ENCODE data around the gene ELMOD3.
"Not testable (repeated sequence)": the region's sequence is repeated elsewhere in the genome, so short reads cannot be mapped to it uniquely, and the experiment has no call there.

ELMOD3 gene

DNA sequence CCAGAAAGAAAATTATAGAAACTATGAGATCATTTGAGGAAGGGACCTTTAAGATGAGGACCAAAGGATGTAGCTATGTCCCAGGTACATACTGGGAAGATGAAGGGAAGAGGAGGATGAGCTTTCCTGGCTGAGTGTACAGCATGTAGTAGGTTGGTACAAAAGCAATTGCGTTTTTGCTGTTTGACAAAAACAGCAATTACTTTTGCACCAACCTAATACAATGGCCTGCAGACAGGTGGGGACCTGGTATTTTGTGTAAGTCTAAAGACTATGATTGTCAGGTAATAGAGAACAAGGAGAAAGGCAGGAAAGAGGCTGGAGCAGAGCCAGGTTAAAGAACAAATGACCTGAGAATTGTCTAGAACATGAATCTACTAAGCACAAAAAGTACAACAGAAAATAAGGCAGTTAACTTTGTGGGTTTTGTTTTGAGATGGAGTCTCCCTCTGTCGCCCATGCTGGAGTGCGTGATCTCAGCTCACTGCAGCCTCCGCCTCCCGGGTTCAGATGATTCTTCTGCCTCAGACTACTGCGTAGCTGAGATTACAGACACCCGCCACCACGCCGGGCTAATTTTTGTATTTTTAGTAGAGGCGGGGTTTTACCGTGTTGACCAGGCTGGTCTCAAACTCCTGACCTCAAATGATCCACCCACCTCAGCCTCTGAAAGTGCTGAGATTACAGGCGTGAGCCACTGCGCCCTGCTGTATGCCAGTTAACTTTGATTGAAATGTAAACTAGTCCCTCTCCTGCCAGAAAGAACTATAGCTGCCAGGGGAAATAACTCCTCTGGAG, 23.5 kb upstream of the ELMOD3 start:
- Histone ChIP-seq H2AFZ (ENCODE audit: low read depth, low read length) (no peak overlapping the region), H4K8ac (ENCODE audit: low read length) (no peak overlapping the region), H2AK5ac (ENCODE audit: low read length, severe bottlenecking) (no peak overlapping the region), H3K27me3 (ENCODE audit: control insufficient read depth in 1 of 2, insufficient read depth in 1 of 2, low read length in 2 of 2) (no peaks in the 10 kb centered on the region), H3K4me3 (ENCODE audit: insufficient read depth in 1 of 2, low read depth in 1 of 2, low read length in 2 of 2) (no peak overlapping the region), H3K18ac (ENCODE audit: low read depth in 1 of 2, low read length in 2 of 2) (no peak overlapping the region), H2BK5ac (ENCODE audit: low read depth, low read length, poor library complexity, severe bottlenecking) (no peak overlapping the region), H3K4ac (ENCODE audit: low read depth in 1 of 2, low read length in 2 of 2) (no peak overlapping the region), H3K9me3 (ENCODE audit: control insufficient read depth, low read length) (no peaks in the 10 kb centered on the region), H3K23ac (ENCODE audit: low read length in 2 of 2) (no peak overlapping the region), H3K36me3 (ENCODE audit: control insufficient read depth in 1 of 2, insufficient read depth in 2 of 2, low read depth in 1 of 2, low read length in 2 of 2) (peaks cover 7 to 8% of the 10 kb centered on the region in 2 experiments), H2BK12ac (ENCODE audit: low read length in 2 of 2) (no peak overlapping the region), H3K27ac (ENCODE audit: low read length, poor library complexity, severe bottlenecking) (no peak overlapping the region), H3K9ac (ENCODE audit: low read length) (no peak overlapping the region), H3K14ac (ENCODE audit: low read length in 2 of 2) (no peak overlapping the region), H2BK15ac (ENCODE audit: low read depth, poor library complexity, severe bottlenecking) (no peak overlapping the region), H4K91ac (ENCODE audit: low read length) (no peak overlapping the region), H2BK120ac (ENCODE audit: low read depth, low read length) (no peak overlapping the region), H3K4me1 (ENCODE audit: control insufficient read depth, insufficient read depth, low read depth, low read length) (peaks cover 11% of the 10 kb centered on the region), H3K79me1 (replicated peaks; ENCODE audit: low read length, poor library complexity, severe bottlenecking) (no peaks in the 10 kb centered on the region), H3K4me2 (ENCODE audit: low read length, poor library complexity, severe bottlenecking) (no peak overlapping the region)
- WGBS, result 91% methylated on average over 10 of the region's 13 CpGs
- no peak for DNase-seq

DNA sequence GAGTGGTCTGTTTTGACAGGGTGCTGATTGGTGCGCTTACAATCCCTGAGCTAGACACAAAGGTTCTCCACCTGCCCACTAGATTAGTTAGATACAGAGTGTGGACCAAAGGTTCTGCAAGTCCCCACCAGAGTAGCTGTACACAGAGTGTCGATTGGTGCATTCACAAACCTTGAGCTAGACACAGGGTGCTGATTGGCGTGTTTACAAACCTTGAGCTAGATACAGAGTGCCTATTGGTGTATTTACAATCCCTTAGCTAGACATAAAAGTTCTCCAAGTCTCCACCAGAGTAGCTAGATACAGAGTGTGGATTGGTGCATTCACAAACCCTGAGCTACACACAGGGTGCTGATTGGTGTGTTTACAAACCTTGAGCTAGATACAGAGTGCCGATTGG, 20.7 kb upstream of the ELMOD3 start:
- H3K27me3 ChIP-seq (ENCODE audit: control insufficient read depth in 1 of 2, insufficient read depth in 1 of 2, low read length in 2 of 2); H3K9me3 ChIP-seq (ENCODE audit: control insufficient read depth, low read length); H3K4me2 ChIP-seq (ENCODE audit: low read length, poor library complexity, severe bottlenecking); H3K18ac ChIP-seq (ENCODE audit: low read depth in 1 of 2, low read length in 2 of 2); DNase-seq; H2BK12ac ChIP-seq (ENCODE audit: low read length in 2 of 2); H3K9ac ChIP-seq (ENCODE audit: low read length); H3K36me3 ChIP-seq (ENCODE audit: control insufficient read depth in 1 of 2, insufficient read depth in 2 of 2, low read depth in 1 of 2, low read length in 2 of 2); H3K4me1 ChIP-seq (ENCODE audit: control insufficient read depth, insufficient read depth, low read depth, low read length); H2BK15ac ChIP-seq (ENCODE audit: low read depth, poor library complexity, severe bottlenecking); H2AFZ ChIP-seq (ENCODE audit: low read depth, low read length); H4K91ac ChIP-seq (ENCODE audit: low read length); H3K4me3 ChIP-seq (ENCODE audit: insufficient read depth in 1 of 2, low read depth in 1 of 2, low read length in 2 of 2); H2BK120ac ChIP-seq (ENCODE audit: low read depth, low read length); H3K79me1 ChIP-seq (replicated peaks; ENCODE audit: low read length, poor library complexity, severe bottlenecking); H4K8ac ChIP-seq (ENCODE audit: low read length); H3K4ac ChIP-seq (ENCODE audit: low read depth in 1 of 2, low read length in 2 of 2); H3K27ac ChIP-seq (ENCODE audit: low read length, poor library complexity, severe bottlenecking); H3K14ac ChIP-seq (ENCODE audit: low read length in 2 of 2); H3K23ac ChIP-seq (ENCODE audit: low read length in 2 of 2); H2BK5ac ChIP-seq (ENCODE audit: low read depth, low read length, poor library complexity, severe bottlenecking); H2AK5ac ChIP-seq (ENCODE audit: low read length, severe bottlenecking): not testable (repeated sequence)
- 83% methylated on average over 2 of the region's 4 CpGs for WGBS

DNA sequence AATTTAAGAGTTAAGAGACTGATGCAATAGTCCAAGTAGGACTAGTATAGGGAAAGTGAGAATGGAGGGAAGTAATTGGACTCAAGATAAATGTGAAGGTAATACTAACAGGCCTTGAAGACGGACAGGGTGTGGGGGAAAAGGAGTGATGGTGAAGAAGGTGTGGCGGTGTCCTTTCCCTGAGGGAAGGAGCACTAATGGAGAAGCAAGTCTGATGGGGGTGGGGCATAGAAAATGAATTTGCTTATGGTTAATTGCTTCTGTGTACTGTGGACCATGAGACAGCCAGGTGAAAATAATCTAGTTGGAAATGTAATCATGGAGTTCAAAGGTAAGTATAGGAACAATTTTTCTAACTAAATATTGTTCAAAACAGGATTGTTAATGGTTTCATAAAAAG, 19.6 kb upstream of the ELMOD3 start:
- H3K4me2 ChIP-seq (ENCODE audit: low read length, poor library complexity, severe bottlenecking), result no peak overlapping the region
- H4K8ac ChIP-seq (ENCODE audit: low read length), result no peak overlapping the region
- no peak overlapping the region for H3K4me3 ChIP-seq (ENCODE audit: insufficient read depth in 1 of 2, low read depth in 1 of 2, low read length in 2 of 2)
- 48% methylated on average over 2 of the region's 2 CpGs for WGBS
- H3K79me1 ChIP-seq (replicated peaks; ENCODE audit: low read length, poor library complexity, severe bottlenecking), result no peaks in the 10 kb centered on the region
- no peak overlapping the region for H2BK12ac ChIP-seq (ENCODE audit: low read length in 2 of 2)
- no peak overlapping the region for H3K4ac ChIP-seq (ENCODE audit: low read depth in 1 of 2, low read length in 2 of 2)
- H2AFZ ChIP-seq (ENCODE audit: low read depth, low read length), result no peak overlapping the region
- no peaks in the 10 kb centered on the region for H3K36me3 ChIP-seq (ENCODE audit: control insufficient read depth in 1 of 2, insufficient read depth in 2 of 2, low read depth in 1 of 2, low read length in 2 of 2)
- no peak overlapping the region for H2BK120ac ChIP-seq (ENCODE audit: low read depth, low read length)
- H3K27ac ChIP-seq (ENCODE audit: low read length, poor library complexity, severe bottlenecking), result no peak overlapping the region
- H3K14ac ChIP-seq (ENCODE audit: low read length in 2 of 2), result no peak overlapping the region
- no peak overlapping the region for H4K91ac ChIP-seq (ENCODE audit: low read length)
- no peak overlapping the region for H2BK5ac ChIP-seq (ENCODE audit: low read depth, low read length, poor library complexity, severe bottlenecking)
- H3K23ac ChIP-seq (ENCODE audit: low read length in 2 of 2), result no peak overlapping the region
- no peaks in the 10 kb centered on the region for H3K4me1 ChIP-seq (ENCODE audit: control insufficient read depth, insufficient read depth, low read depth, low read length)
- no peak for DNase-seq
- no peaks in the 10 kb centered on the region for H3K9me3 ChIP-seq (ENCODE audit: control insufficient read depth, low read length)
- no peak overlapping the region for H2AK5ac ChIP-seq (ENCODE audit: low read length, severe bottlenecking)
- H3K9ac ChIP-seq (ENCODE audit: low read length), result no peak overlapping the region
- H3K18ac ChIP-seq (ENCODE audit: low read depth in 1 of 2, low read length in 2 of 2), result no peak overlapping the region
- no peak overlapping the region for H2BK15ac ChIP-seq (ENCODE audit: low read depth, poor library complexity, severe bottlenecking)
- peaks cover 5 to 14% of the 10 kb centered on the region in 2 experiments for H3K27me3 ChIP-seq (ENCODE audit: control insufficient read depth in 1 of 2, insufficient read depth in 1 of 2, low read length in 2 of 2)

DNA sequence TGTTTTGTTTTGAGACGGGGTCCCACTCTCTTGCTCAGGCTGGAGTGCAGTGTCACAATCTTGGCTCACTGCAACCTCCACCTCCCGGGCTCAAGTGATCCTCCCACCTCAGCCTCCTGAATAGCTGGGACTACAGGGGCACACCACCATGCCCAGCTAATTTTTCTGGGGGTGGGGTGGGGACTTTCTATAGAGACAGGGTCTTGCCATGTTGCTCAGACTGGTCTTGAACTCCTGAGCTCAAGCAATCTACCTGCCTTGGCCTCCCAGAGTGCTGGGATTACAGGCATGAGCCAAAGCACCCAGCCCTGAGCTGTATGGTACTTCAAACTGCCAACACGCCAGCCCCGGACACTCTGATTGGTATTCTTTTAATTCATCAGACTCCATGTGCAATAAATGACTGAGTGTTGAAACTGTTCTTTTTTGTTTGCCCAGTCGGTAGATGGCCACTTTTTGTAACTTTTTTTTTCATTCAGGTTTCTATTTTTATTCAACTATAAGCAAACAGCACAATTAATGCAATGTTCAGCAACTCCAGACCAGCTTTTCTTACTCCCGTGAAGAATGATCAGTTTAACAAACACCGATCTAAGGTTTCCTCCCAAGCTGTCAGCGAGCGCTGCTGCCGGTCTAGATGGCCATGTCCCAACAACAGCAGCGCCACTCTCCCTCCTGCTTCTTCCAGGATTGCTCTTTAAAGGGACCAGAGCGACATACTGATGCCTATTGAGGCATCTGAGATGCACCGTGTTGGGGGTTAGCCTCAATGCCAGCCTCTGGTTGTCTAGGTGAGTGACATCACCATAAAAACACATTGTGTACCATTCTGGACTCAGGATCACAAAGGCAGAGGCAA, 14.3 kb upstream of the ELMOD3 start:
- peaks cover 5% of the 10 kb centered on the region for H3K4me1 ChIP-seq (ENCODE audit: control insufficient read depth, insufficient read depth, low read depth, low read length)
- peaks cover 5 to 14% of the 10 kb centered on the region in 2 experiments for H3K27me3 ChIP-seq (ENCODE audit: control insufficient read depth in 1 of 2, insufficient read depth in 1 of 2, low read length in 2 of 2)
- H3K4ac ChIP-seq (ENCODE audit: low read depth in 1 of 2, low read length in 2 of 2), result no peak overlapping the region
- no peak overlapping the region for H2BK12ac ChIP-seq (ENCODE audit: low read length in 2 of 2)
- H3K9ac ChIP-seq (ENCODE audit: low read length), result peak overlapping the region; percentile 17
- no peak overlapping the region for H2AFZ ChIP-seq (ENCODE audit: low read depth, low read length)
- no peak overlapping the region for H3K4me2 ChIP-seq (ENCODE audit: low read length, poor library complexity, severe bottlenecking)
- no peak overlapping the region for H2BK15ac ChIP-seq (ENCODE audit: low read depth, poor library complexity, severe bottlenecking)
- H3K14ac ChIP-seq (ENCODE audit: low read length in 2 of 2), result no peak overlapping the region
- no peak overlapping the region for H2BK5ac ChIP-seq (ENCODE audit: low read depth, low read length, poor library complexity, severe bottlenecking)
- no peak overlapping the region for H3K23ac ChIP-seq (ENCODE audit: low read length in 2 of 2)
- no peak for DNase-seq
- H3K27ac ChIP-seq (ENCODE audit: low read length, poor library complexity, severe bottlenecking), result no peak overlapping the region
- no peak overlapping the region for H3K18ac ChIP-seq (ENCODE audit: low read depth in 1 of 2, low read length in 2 of 2)
- H3K9me3 ChIP-seq (ENCODE audit: control insufficient read depth, low read length), result no peaks in the 10 kb centered on the region
- H4K8ac ChIP-seq (ENCODE audit: low read length), result no peak overlapping the region
- H3K4me3 ChIP-seq (ENCODE audit: insufficient read depth in 1 of 2, low read depth in 1 of 2, low read length in 2 of 2), result peak overlapping the region in 1 of 2 experiments; percentile 25
- H4K91ac ChIP-seq (ENCODE audit: low read length), result no peak overlapping the region
- H3K79me1 ChIP-seq (replicated peaks; ENCODE audit: low read length, poor library complexity, severe bottlenecking), result peaks cover 2% of the 10 kb centered on the region
- 73% methylated on average over 11 of the region's 13 CpGs for WGBS
- H3K36me3 ChIP-seq (ENCODE audit: control insufficient read depth in 1 of 2, insufficient read depth in 2 of 2, low read depth in 1 of 2, low read length in 2 of 2), result peaks cover 25 to 26% of the 10 kb centered on the region in 2 experiments
- no peak overlapping the region for H2AK5ac ChIP-seq (ENCODE audit: low read length, severe bottlenecking)
- no peak overlapping the region for H2BK120ac ChIP-seq (ENCODE audit: low read depth, low read length)
